Retina (tissue), 1 donor: ENCODE measurements around the gene CCL21.
"Not testable (repeated sequence)": the region's sequence is repeated elsewhere in the genome, so short reads cannot be mapped to it uniquely, and the experiment has no call there.

Source experiments
- DNase-seq: peaks from one replicate; pipeline ENCODE4 v3.0.0-alpha.2; 2016

CCL21 gene, protein sequence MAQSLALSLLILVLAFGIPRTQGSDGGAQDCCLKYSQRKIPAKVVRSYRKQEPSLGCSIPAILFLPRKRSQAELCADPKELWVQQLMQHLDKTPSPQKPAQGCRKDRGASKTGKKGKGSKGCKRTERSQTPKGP

DNA sequence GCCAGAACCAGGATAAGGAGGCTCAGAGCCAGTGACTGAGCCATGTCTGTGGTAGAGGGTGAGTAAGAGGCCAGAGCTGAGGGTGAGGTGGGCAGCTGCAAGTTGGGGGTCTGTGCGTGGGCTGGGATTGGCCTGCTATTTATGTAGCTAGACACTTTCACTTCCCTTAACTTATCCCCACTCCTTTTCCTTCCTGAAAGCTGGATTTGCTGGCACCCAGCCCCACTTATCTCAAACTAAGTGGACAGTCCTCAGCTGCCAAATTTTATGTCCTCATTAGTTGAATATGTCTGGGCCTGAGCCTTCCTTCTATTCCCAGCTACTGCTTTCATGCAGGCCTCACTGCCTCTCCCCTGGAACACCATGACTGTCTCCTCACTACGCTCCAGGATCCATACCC is at the start of gene CCL21:
CCL21 (minus strand) TSS at position 114 of the 400 bp plus-strand sequence; CDS start at position 44, 70 bp downstream.
- no peak for DNase-seq

DNA sequence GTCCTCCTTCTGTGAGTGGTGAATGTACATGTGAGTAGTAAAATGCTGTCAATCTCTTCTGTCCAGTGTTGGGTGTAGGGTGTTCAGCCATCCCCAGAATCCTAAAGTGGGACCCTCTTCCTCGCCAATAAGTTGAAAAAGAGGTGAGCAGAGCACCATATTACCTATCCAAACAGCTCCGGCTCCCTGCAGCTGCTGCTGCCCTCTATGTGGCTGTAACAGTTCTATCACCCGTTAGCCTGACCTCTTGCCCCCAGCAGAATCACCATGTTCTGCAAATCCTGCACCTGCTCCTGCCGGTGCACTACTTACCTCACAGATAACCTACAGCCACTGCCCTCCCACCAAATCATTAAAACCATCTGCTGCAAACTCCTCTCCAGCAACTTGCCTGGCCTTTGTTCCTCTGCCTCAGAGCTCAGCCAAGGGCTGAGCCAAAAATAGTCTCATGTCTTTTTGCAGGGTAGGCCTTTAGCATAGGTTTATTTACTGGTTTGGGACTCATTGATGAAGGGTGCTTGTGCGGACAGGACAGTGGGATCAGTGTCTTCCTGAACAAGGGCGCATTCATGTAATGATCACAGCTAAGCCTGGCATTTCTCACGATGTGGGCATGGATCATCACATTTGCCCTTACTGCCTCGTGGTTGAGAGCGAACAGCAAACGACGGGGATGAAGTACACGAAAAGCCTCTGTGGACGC is 49.6 kb upstream of the CCL21 start:
- no peak for DNase-seq

DNA sequence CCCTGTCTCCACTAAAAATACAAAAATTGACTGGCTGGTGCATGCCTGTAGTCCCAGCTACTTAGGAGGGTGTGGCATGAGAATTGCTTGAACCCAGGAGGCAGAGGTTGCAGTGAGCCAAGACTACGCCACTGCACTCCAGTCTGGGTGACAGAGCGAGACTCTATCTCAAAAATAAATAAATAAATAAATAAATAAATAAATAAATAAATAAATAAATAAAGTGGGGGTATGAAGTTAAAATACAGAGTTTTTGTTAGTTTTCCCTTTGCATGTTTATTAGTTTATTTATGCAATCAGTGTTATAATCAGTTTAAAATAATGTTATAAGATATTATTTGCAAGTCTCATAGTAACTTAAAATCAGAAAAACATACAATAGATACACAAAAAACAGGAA is 40.4 kb upstream of the CCL21 start:
- not testable (repeated sequence) for DNase-seq

DNA sequence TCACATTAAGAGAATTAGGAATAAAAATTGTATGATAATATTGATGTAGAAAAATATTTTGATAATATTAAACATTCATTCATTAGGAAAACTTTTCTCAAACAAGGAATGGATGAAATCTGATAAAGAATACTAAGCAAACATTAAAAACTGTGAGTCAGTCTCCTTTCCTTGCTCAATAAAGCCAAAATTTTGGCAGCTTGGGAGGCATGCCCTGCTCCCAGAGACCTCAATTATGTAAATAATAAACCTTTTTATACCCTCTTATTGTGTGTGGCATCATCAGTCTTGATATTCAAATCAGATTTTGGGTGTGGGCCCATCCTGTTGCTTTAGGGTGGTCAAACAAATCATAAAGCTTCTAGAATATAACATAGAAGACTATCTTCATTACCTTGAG is 36.6 kb upstream of the CCL21 start:
- DNase-seq = no peak

DNA sequence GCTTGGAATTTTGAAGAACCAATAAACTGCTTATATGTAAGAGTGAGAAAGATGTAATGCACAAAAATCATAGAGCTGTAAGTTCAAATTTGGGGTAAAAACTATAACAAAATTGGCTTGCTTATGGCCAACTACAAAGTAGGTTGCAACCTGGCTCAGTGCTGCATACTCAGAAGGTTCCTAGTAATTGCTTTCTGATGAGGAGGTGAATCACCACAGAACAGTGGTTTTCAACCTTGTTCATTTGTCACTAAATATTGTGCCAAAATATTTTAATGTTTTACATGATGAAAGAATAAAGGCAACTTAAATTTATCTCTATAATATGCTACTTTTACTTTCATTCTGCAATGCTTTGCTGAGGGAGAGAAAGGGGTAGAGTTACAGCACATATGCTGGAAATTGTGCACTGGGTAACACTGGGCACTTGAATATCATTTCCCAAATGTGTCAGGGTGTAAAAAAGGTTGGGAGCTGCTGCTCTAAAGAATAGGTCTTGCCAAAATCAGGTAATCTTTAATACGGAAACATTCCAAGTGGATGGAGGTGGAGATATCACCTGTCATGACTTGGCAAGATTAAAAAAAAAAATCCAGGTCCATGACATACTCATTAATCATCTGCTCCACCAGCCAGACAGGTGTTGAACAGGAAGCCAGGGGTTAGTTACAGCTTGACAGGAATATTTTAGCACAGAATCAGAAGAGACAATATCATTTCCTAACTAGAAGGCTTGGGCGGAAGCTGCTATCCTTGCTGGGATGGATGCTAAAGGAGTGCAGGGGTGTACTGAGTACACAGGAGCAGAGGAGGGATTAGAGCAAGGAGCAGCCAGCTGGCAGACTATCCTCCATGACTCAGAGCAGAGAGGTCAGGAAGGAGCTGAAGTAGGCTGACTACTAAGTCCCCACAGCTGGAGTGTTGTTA is 34.6 kb upstream of the CCL21 start:
- DNase-seq = no peak

DNA sequence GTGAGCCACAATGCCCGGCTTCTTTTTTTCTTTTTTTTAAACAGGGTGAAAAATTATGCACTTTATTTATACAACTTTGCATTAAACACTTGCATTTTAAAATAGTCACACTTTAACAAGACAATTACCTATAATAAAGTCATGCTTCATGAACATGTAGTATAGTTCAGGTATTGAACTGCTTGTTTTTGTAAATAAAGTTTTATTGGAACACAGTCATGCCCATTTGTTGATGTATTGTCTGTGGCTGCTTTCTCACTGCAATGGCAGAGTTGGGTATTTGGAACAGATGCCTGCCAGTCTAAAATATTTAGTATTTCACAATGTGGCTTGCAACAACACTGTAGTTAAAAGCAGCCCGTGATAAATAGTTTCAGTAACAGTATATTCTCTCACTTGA is 32.8 kb upstream of the CCL21 start:
- DNase-seq = no peak

DNA sequence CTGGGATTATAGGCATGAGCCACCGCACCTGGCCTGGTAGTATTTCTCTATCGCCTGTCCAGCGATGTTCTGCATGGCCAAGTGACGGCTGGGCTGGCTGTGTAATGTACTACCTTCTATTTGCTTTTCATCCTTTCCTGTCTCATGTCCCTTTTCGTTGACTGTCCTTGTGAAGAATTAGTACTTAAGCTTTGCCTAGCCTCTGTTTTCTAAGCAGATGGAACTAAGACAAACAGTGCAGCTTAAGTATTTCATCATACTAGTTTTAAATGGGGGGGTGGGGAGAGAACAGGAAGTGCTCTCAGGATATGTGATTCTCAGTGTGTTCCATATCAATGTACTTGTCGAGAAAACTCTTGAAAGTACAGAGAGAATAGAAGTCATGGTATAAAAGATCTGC is 31.7 kb upstream of the CCL21 start:
- DNase-seq = no peak

DNA sequence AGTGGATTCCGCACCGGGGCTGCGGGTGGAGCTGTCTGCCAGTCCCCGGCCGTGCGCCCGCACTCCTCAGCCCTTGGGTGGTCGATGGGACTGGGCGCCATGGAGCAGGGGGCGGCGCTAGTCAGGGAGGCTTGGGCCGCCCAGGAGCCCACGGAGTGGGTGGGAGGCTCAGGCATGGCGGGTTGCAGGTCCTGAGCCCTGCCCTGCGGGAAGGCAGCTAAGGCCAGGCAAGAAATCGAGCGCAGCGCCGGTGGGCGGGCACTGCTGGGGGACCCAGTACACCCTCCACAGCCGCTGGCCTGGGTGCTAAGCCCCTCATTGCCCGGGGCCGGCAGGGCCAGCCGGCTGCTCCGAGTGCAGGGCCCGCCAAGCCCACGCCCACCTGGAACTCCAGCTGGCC is 30.2 kb upstream of the CCL21 start:
- DNase-seq = not testable (repeated sequence)

DNA sequence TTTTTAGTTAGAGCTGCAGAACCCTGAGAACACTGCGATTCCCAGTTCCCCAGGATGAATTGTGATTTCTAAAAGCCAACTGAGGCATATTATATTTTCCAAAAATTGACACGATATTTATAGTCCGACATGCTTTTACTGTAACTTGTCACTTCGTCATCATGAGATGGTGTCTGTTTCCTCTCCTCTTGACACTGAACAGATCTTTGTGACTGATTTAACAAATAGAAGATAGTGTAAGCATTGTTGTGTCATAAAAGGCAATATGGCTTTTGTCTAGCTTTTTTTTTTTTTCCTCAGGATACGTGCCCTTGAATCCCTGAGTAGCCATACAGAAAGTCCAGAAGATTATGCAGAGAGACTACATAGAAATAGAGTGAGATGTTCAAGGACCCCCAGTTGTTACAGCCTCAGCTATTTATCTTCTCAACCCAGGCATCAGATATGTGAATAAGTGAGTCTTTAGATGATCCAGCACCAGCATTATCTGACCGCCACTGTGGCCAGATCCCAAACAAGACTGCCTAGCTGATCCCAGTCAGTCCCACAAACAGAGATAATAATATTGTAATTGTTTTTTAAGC is 27.8 kb upstream of the CCL21 start:
- DNase-seq = no peak

DNA sequence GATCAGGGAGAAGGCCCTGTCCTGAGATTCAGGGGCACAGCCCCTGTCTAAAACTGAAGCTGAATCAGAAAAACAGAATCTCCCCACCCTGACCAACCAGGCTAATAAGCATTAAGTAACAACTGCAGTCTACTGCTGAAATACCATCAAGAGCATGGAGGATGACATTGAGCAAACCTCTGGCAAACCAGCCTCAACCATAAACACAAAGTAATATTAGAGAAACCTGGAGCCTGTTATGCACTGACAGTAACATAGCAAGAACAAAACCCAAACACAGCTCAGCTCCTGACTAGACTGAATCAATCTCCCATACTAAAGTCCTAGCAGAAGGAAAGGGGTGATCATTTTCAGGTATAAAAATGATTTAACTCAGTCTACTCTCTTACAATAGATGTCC is 24.8 kb upstream of the CCL21 start:
- DNase-seq = no peak

DNA sequence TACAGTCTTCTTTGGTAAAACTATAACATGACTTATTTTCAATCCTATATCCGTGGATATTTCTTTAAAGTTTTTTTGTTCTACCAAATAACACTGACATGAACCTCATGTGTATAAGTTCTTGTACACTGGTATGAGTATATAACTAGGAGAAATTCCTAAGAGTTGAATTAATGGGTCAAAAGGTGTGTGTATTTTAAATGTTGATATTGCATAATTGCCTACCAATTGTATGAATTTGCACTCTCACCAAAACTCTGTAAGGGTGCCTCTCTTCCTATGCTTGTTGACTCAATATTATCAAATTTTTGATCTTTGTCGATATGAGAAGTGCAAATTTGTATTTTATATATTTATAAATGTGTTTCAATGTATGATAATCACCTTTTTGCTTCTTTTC is 22.9 kb upstream of the CCL21 start:
- DNase-seq = no peak

DNA sequence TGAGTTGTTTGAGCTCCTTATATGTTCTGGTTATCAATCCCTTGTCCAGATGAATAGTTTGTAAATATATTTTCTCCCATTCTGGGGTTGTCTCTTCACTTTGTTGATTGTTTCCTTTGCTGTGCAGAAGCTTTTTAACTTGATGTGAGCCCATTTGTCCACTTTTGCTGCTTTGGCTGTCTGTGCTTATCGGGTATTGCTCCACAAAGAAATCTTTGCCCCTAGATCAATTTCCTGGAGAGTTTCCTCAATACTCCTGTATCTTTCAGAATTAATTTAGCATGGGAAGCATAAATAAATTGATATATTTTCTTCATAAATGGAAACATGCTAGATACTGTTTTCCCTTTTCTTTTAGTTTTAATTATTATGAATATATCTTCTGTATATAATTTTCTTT is 22.5 kb upstream of the CCL21 start:
- no peak for DNase-seq

DNA sequence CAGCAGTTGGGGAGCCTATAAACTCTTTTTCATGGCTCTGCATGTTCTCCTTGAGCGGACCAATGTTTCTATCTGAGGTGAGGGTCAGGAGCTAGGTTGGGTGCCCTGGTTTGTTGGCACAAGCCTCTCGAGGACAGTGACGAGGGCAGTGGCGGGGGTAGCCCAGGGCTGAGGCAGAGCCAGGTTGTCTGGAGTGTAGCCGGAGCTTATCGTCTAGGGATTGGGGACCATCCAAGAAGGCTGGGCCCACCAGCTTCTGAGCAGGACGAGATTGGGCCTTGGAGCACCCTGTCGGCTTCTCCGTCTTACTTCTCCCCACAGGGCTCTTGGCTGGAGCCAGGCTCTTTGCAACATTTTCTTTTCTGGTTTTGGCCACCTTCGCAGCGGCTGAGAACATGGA is 13.2 kb upstream of the CCL21 start:
- no peak for DNase-seq

DNA sequence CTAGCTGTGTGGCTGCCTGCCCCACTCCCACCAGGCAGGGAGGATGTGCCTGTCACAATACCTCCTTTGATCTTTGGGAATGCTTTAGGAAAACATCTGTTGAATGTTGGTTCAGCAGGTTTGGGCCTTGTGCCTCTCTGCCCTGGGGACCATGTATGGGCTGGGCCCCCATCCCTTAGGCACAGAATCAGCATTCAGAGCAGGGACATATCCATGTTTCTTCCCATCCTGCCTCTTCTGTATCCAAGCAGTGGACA is 9.8 kb upstream of the CCL21 start:
- not testable (repeated sequence) for DNase-seq

DNA sequence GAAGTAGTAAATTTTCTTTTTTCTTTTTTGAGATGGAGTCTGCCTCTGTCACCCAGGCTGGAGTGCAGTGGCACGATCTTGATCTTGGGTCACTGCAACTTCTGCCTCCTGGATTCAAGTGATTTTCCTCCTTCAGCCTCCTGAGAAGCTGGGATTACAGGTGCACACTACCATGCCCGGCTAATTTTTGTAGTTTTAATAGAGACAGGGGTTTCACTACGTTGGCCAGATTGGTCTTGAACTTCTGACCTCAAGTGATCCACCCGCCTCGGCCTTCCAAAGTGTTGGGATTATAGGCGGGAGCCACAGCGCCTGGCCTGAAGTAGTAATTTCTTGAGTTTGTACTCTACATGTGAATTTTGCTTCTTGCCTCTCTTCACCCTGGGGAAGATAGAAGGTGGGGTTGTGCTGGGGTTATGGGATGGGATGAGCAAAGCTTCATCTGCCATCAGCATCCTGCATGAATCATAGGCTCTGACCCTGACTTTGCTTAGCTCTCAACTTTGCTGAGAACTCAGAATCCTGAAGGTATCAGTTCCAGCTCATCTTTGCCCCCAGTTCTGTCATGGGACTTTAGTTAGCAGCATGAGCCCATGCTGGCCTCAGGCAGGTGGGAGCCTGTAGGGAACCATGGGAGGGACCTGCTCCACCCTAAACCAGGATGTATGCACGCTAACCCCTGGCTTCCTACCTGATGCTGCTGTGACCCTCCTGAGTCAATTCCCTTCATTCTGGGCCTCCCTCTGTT is 9.3 kb upstream of the CCL21 start:
- DNase-seq = no peak

DNA sequence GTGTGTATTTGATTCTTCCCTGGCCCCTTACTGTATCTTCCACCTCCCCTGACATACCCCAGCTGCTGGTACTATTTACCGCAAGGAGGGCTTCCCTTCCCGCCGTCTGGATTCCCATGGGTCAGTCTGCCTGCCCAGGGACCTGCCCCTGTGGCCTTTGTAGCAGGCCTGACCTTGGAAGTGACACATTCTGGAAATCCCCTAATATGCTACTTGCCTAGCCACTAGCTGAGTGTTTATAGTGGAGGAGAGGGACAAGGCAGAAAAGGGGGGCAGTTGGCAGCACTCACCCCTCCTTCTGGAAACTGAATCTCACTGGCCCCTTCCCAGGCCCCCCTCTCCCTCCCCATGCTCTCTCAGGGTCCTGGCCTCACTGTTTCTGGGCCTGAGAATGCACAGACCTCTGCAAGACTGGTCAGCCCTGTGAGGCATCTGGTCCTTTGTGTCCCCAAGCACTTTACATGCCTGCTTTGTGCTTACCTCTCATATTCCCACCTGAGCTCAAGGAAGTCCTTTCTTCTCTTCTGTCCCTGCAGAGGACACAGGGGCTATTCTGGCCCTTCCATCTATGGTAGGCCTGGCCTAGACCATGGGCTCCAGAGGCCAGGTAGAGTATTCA is 8.2 kb upstream of the CCL21 start:
- no peak for DNase-seq

DNA sequence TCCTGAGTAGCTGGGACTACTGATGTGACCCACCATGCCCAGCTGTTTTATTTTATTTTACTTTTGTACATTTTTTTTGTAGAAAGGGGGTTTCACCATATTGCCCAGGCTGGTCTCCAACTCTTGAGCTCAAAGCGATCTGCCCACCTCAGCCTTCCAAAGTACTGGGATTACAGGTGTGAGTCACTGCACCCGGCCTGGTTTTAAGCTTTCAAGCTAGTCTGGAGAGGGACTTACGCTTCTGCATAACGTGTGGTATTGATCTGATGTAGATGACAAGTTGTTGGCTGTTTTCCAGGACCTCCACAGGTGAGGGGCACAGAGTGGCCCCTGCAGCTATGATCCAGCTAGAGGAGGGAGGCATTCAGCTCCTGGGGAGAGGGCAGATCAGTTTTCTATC is 6.8 kb upstream of the CCL21 start:
- DNase-seq = no peak

DNA sequence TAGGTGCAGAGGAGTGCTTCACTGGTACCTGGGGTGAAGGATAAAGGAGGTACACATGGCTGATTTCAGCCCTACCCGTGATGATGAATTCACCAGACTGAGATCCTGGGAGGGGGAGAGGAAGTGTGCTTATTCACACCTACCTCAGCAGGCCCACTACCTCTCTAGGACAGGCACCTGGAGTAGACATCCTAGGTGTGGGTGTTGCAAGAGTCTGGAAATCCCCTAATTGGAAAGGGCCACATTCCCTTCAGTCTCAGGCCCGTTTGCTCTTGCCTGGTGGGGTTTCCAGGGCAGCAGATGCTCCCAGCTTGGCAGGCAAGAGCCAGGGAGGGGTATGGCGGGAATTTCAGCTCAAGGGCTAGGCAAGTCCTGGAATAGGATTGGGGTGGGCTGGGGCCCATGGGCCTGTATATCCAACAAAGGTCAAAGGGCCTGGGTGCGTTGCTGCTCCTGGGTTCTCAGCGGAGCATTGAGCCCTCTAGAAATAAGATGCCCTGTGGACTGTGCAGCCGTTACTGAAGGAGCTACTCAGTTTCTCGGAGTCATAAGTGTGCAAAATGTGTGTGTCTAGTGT is 5.8 kb upstream of the CCL21 start:
- DNase-seq = no peak

DNA sequence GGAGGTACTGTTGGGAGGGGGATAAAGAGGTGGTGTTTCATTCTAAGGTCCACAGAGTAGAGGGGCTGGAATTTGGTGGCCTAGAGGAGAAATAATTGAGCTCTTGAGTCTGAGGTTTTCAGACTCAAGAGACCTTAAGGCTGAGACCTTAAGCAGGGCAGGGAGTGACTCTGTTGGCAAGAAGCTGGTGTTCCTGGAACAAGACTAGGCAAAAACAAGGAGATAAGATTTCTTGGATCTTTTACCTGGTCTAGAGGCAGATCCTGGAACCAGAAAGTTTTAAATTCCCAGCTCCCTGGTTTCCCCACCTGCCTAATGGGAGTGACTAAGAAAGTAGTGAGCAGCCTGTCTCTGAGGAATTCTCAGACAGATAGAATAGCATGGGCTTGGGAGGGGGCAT is 4.1 kb upstream of the CCL21 start:
- DNase-seq = no peak

DNA sequence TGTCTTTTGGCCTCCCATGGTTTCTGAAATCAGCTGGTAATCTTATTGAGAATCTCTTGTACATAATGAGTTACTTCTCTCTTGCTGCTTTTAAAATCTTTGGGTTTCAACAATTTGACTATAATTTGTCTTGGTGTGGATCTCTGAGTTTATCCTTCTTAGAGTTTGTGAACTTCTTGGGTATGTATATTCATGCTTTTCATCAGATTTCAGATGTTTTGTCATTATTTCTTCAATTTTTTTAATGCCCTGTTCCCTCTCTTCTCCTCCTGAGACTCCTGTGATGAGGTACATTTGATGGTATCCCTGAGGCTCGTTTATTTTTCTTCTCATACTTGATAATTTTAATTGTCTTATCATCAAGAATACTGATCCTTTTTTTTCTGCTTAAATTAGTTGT is 2.2 kb upstream of the CCL21 start:
- no peak for DNase-seq

DNA sequence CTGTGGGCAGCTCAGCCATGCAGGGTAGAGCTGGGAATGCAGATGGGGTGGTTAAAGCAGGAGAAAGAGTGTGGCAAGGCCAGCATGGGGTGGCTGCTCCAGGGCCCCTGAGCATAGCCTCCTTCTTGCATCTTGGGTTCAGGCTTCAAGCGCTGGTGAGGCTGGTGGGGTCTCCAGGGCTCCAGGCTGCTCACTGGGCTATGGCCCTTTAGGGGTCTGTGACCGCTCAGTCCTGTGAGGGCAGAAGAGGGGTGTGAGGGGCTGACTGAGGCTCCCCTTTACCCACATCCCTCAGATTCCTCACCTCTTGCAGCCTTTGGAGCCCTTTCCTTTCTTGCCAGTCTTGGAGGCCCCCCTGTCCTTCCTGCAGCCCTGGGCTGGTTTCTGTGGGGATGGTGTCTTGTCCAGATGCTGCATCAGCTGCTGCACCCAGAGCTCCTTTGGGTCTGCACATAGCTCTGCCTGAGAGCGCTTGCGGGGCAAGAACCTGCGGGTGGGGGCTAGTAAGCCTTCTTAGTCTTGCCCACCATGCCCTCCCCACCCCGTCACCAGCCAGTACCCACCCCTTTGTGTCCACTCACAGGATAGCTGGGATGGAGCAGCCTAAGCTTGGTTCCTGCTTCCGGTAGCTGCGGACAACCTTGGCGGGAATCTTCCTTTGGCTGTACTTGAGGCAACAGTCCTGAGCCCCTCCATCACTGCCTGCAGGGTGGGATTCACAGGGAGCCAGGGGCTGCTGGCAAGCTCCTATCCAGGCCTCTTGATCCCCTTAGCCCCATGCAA is 549 bp downstream of the CCL21 start:
- DNase-seq = no peak

DNA sequence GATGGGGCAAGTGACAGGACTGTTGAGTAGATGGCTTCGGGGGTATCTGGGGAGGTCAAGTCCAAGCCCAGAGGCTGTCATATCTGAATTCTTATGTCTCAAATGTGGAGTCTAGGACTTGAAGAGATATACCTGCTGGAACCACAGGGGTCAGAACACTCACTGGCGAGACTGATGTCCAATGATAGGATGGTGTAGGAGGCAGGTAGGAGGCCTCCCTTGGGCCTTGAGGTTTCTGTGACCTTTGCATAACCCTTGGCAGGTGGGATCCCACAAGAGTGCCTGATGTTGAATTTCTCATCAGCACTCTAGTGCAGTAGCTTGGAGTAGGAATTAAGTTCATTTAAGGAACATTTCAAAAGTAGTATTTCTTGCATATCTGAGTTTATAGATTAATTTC is 2.8 kb downstream of the CCL21 start:
- no peak for DNase-seq
